Activated CD4-positive, CD25-positive, alpha-beta regulatory T cell treated with anti-CD3 and anti-CD28 coated beads, Interleukin-2, amount 50 U/mL, for 72 hours (primary cell): ENCODE data around the gene TBCK.

Experiments used
- DNase-seq: peaks from one replicate; pipeline ENCODE4 v3.0.0; 2021

Gene TBCK

GRCh38 chr4:106035204-106035603 lies 280.8 kb downstream of the TBCK start:
- DNase-seq, result no peak

GRCh38 chr4:106034751-106035150 lies 281.3 kb downstream of the TBCK start:
- DNase-seq, result no peak

- DNase-seq, result no peak
These were observed 281.8 kb downstream of the TBCK start for GRCh38 chr4:106034220-106034619.

DNA sequence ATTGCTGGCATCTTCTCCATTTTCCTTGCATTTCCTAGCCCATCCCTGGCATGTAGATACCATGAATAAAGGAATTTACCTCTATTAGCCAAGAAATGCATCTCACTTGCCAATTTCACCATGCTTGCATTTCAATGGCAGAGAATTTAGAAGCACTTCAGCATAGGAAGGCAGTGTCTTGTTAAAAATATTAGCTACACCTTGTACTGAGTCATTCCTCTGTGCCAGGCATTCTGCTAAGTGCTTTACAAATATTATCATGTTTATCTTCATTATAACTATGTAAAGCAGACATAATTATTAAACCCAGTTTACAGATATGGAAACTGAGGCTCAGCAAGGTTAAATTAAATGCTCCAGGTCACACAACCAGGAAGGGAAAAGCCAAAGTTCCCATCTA lies 282.5 kb downstream of the TBCK start:
- DNase-seq, result no peak

GRCh38 chr4:106032851-106033286 lies 283.1 kb downstream of the TBCK start:
- DNase-seq, result no peak

- DNase-seq, result no peak
These were observed 293.6 kb downstream of the TBCK start for GRCh38 chr4:106022454-106022853.

- no peak for DNase-seq
These were observed 294.1 kb downstream of the TBCK start for GRCh38 chr4:106021737-106022410.

DNA sequence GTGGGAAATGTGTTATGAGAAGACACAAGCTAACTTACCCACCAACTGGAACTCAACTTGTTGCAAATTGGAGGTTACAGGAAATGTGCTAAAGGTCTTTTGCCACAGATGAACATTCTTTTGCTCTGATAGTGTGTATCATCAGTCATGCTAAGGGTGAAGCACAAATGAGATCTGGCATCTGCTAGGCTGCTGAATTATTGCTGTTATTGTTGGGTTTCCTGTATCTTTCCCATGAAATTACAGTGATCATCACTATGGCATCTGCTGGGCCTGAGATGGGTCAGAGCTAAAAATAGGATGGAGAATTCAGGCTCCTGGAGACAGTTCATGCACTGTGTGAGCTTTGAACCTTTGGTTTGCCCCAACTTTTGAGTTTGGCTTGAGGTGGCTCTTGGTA lies 296.2 kb downstream of the TBCK start:
- DNase-seq, result no peak

DNA sequence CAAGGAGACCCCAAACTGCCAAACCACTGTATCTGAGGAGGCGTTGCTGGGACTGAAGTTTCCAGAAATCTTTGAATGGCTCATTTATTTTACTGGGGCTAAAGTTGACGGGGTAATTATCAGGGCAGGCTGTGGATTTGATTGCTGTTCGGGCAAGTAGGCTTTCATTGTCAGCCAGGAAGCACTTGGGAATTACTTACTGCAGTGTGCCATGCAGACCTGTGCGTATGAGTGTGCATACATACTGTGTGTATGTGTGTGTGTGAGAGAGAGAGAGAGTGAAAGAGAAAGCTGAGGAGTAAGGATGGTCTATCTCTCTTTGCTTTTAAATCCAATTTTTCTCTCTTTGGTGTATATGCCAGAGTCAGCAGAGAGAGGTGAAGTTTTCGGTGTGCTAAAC lies 298.0 kb downstream of the TBCK start:
- DNase-seq, result no peak

GRCh38 chr4:106011387-106011786 lies 304.6 kb downstream of the TBCK start:
- no peak for DNase-seq

DNA sequence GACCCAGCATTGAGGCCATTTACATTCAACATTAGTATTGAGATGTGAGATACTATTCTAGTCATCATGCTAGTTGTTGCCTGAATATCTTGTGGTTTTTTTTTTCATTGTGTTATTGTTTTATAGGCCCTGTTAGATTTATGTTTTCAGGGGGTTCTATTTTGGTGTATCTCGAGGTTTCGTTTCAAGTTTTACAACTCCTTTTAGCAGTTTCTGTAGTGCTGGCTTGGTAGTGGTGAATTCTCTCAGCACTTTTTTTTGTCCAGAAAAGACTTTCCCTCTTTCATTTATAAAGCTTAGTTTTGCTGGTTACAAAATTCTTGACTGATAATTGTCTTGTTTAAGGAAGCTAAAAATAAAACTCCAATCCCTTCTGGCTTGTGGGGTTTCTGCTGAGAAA lies 305.2 kb downstream of the TBCK start:
- no peak for DNase-seq

- DNase-seq, result no peak
These were observed 313.0 kb downstream of the TBCK start for GRCh38 chr4:106002994-106003393.

GRCh38 chr4:105998171-105999063 lies 317.6 kb downstream of the TBCK start:
- DNase-seq, result no peak

GRCh38 chr4:105996845-105997244 lies 319.2 kb downstream of the TBCK start:
- DNase-seq, result no peak

- no peak for DNase-seq
These were observed 321.0 kb downstream of the TBCK start for GRCh38 chr4:105994841-105995501.

- no peak for DNase-seq
These were observed 321.9 kb downstream of the TBCK start for GRCh38 chr4:105994061-105994460.

DNA sequence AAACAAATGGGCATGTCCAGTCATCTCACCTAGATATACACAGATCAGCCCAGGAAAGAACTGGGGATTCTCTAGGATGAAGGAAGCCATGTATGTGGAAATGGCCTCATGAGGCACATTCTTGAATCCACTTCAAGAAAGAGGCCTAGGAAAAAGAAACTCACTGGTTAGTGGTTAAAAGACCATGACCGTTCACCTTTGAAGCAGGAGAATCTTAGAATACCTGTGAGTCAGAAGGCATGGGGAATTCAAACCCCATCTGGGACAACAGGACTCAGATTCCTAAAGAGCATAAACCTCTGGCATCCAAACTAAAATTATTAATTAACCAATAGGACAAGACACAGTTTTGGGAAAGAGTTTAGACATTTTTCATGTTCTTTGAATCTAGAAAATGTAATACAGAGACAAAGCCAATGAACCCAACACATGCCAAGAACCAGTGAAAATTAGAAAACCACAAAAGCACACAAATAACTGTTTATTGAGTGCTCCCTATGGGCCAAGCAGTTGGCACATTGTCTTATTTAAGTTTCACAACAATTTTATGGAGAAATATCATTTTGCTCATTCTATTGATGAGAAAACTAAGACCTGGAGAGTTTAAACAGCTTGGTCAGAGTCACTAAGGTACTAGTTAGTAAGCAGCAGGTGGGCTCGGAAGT lies 323.2 kb downstream of the TBCK start:
- DNase-seq, result no peak

GRCh38 chr4:105991726-105992125 lies 324.3 kb downstream of the TBCK start:
- no peak for DNase-seq
